Kidney epithelial cell (primary cell): ENCODE results near the gene OLIG1. TPM values are rescaled to one million over a fixed set of nuclear protein-coding genes. Genes with fewer than 3 reads are reported as not detected.

Experiments used
- DNase-seq: peaks from one replicate; pipeline ENCODE4 v3.0.0-alpha.2; 2010; ENCODE audit warnings: low read depth
- H3K27me3 ChIP-seq: 2 replicates; pipeline ENCODE4 v1.6.0; 2011; ENCODE audit warnings: low read length; ENCODE audit not compliant: control insufficient read depth, insufficient read depth
- H3K36me3 ChIP-seq: 2 replicates; pipeline ENCODE4 v1.5.1; 2011; ENCODE audit warnings: low read length; ENCODE audit not compliant: control insufficient read depth, insufficient read depth
- H3K4me3 ChIP-seq: 2 replicates; pipeline ENCODE4 v1.5.1; 2011; ENCODE audit warnings: low read depth, mild to moderate bottlenecking, control low read depth, low read length
- CTCF ChIP-seq: IDR thresholded peaks from 2 replicates; pipeline ENCODE4 v1.5.1; 2011; ENCODE audit warnings: mild to moderate bottlenecking, moderate library complexity, low read length, control low read depth, inconsistent platforms; ENCODE audit not compliant: insufficient read depth, poor library complexity, severe bottlenecking
- total RNA-seq: library from RNA; depleted of rRNA; stranded (reverse); fragments of >200 nt; gene quantifications from 2 replicates; pipeline ENCODE4 v1.2.3, GENCODE V29; 2015

The OLIG1 gene
- total RNA-seq, 1 donor from 2014 or later, result not detected

- peaks cover 67% of the 10 kb centered on the region for H3K27me3 ChIP-seq
- no peak for TF ChIP-seq CTCF
Observed at GRCh38 chr21:33067043-33067442, 2.9 kb upstream of the OLIG1 start.

DNA sequence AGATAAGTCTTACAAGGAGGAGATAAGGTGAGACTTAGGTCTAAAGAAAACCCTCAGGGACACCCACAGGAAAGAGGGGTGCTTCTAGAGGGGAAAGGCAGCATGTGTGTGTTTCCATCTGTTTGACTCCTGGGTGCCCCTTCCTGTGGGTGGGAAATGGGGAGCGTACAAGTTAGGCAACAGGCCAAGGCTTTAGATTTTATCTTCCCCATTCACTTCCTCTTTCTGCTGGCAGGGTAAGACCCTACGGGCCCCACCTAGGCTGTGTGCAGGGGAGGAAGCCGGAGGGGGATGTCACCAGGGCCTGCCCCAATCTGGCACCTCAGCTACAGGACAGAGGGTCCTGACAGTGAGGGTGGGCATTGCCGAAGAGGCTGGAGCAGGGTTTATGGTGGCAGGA is 2.5 kb upstream of the OLIG1 start:
- DNase-seq, result no peak
- H3K36me3 ChIP-seq, result no peaks in the 10 kb centered on the region
- TF ChIP-seq CTCF, result no peak
- no peak overlapping the region for H3K4me3 ChIP-seq
- H3K27me3 ChIP-seq, result peaks cover 71% of the 10 kb centered on the region

More at GRCh38 chr21:33067043-33067442, 2.9 kb upstream of the OLIG1 start:
- no peaks in the 10 kb centered on the region for H3K36me3 ChIP-seq
- no peak for DNase-seq
- H3K4me3 ChIP-seq, result no peak overlapping the region

GRCh38 chr21:33069243-33069642 is 698 bp upstream of the OLIG1 start:
- Histone ChIP-seq H3K27me3 (peaks cover 76% of the 10 kb centered on the region), H3K4me3 (no peak overlapping the region), H3K36me3 (no peaks in the 10 kb centered on the region)
- TF ChIP-seq CTCF, result no peak
- DNase-seq, result no peak

DNA sequence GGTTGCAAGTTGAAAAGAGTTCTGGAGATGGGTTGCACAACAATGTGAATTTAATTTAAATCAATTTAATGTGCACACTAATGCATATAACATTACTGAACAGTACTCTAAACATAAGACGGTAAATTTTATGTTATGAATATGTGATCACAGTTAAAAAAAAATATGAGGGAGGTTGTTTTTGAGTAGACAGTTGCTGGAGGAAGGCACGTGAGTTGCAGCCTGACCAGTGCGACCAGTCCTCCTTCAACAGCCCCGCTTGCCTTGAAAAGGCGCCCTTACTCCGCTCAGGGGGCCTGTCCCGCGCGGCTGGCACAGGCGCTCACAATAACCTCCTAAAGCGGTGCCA is 322 bp upstream of the OLIG1 start:
- no peak for DNase-seq
- Histone ChIP-seq H3K36me3 (no peaks in the 10 kb centered on the region), H3K4me3 (no peak overlapping the region), H3K27me3 (peaks cover 77% of the 10 kb centered on the region)
- no peak for TF ChIP-seq CTCF

GRCh38 chr21:33070744-33070997 is 730 bp downstream of the OLIG1 start:
- no peak for TF ChIP-seq CTCF
- no peak for DNase-seq
- Histone ChIP-seq H3K4me3 (no peak overlapping the region), H3K27me3 (peaks cover 81% of the 10 kb centered on the region), H3K36me3 (no peaks in the 10 kb centered on the region)

DNA sequence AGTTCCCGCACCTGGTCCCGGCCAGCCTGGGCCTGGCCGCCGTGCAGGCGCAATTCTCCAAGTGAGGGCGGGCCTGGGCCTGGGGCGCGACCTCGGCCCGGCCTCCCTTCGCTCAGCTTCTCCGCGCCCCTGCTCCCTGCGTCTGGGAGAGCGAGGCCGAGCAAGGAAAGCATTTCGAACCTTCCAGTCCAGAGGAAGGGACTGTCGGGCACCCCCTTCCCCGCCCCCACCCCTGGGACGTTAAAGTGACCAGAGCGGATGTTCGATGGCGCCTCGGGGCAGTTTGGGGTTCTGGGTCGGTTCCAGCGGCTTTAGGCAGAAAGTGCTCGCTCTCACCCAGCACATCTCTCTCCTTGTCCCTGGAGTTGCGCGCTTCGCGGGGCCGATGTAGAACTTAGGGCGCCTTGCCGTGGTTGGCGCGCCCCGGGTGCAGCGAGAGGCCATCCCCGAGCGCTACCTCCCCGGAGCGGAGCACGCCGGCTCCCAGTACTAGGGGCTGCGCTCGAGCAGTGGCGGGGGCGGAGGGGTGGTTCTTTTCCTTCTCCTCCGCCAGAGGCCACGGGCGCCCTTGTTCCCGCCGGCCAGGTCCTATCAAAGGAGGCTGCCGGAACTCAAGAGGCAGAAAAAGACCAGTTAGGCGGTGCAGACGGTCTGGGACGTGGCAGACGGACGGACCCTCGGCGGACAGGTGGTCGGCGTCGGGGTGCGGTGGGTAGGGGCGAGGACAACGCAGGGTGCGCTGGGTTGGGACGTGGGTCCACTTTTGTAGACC is 1.2 kb downstream of the OLIG1 start:
- H3K27me3 ChIP-seq, result peaks cover 85% of the 10 kb centered on the region
- TF ChIP-seq CTCF, result no peak
- H3K4me3 ChIP-seq, result no peak overlapping the region

More for the DNA sequence above, 1.2 kb downstream of the OLIG1 start:
- no peak for DNase-seq
- H3K36me3 ChIP-seq, result no peaks in the 10 kb centered on the region
